ENCODE measurements around the gene PHLDA2.

Gene PHLDA2

GRCh38 chr11:2952290-2952689 lies 23.1 kb upstream of the PHLDA2 start:
- Mint-ChIP-seq H3K4me3 (no peak overlapping the region), H3K27me3 (no peaks in the 10 kb centered on the region), H3K9me3 (no peaks in the 10 kb centered on the region), H3K36me3 (peaks cover 80% of the 10 kb centered on the region), H3K4me1 (no peaks in the 10 kb centered on the region), H3K27ac (no peak overlapping the region)
- ATAC-seq = no peak

- no peak for ATAC-seq
- Mint-ChIP-seq H3K4me3 (no peak overlapping the region), H3K27me3 (no peaks in the 10 kb centered on the region), H3K9me3 (no peaks in the 10 kb centered on the region), H3K27ac (no peak overlapping the region), H3K4me1 (peaks cover 3% of the 10 kb centered on the region), H3K36me3 (peaks cover 77% of the 10 kb centered on the region)
Measured at GRCh38 chr11:2951231-2952110, 22.3 kb upstream of the PHLDA2 start.

- Mint-ChIP-seq H3K27ac (no peak overlapping the region), H3K4me3 (no peak overlapping the region), H3K36me3 (peaks cover 77% of the 10 kb centered on the region), H3K9me3 (no peaks in the 10 kb centered on the region), H3K27me3 (no peaks in the 10 kb centered on the region), H3K4me1 (peaks cover 10% of the 10 kb centered on the region)
- no peak for ATAC-seq
Measured at GRCh38 chr11:2950825-2951224, 21.6 kb upstream of the PHLDA2 start.

- ATAC-seq = no peak
- H3K36me3 Mint-ChIP-seq = peaks cover 79% of the 10 kb centered on the region
Measured at GRCh38 chr11:2949920-2950319, 20.7 kb upstream of the PHLDA2 start.

GRCh38 chr11:2947744-2948143 lies 18.5 kb upstream of the PHLDA2 start:
- Mint-ChIP-seq H3K4me1 (peaks cover 12% of the 10 kb centered on the region), H3K9me3 (no peaks in the 10 kb centered on the region), H3K36me3 (peaks cover 74% of the 10 kb centered on the region), H3K4me3 (no peak overlapping the region), H3K27me3 (no peaks in the 10 kb centered on the region), H3K27ac (no peak overlapping the region)
- ATAC-seq = no peak

More at GRCh38 chr11:2949920-2950319, 20.7 kb upstream of the PHLDA2 start:
- Mint-ChIP-seq H3K4me3 (no peak overlapping the region), H3K27ac (no peak overlapping the region), H3K4me1 (peaks cover 12% of the 10 kb centered on the region), H3K27me3 (no peaks in the 10 kb centered on the region), H3K9me3 (no peaks in the 10 kb centered on the region)

- no peak overlapping the region for H3K4me3 Mint-ChIP-seq
- no peaks in the 10 kb centered on the region for H3K27me3 Mint-ChIP-seq
- peaks cover 56% of the 10 kb centered on the region for H3K36me3 Mint-ChIP-seq
- H3K27ac Mint-ChIP-seq = peak overlapping the region; percentile 35
- H3K9me3 Mint-ChIP-seq = no peaks in the 10 kb centered on the region
- ATAC-seq = no peak
- H3K4me1 Mint-ChIP-seq = peaks cover 12% of the 10 kb centered on the region
Measured at GRCh38 chr11:2945757-2946287, 16.6 kb upstream of the PHLDA2 start.

GRCh38 chr11:2945031-2945756 lies 16.0 kb upstream of the PHLDA2 start:
- Mint-ChIP-seq H3K27ac (peak overlapping the region; percentile 35), H3K4me1 (peaks cover 12% of the 10 kb centered on the region), H3K36me3 (peaks cover 53% of the 10 kb centered on the region), H3K27me3 (no peaks in the 10 kb centered on the region), H3K4me3 (no peak overlapping the region), H3K9me3 (no peaks in the 10 kb centered on the region)
- ATAC-seq = no peak

GRCh38 chr11:2944530-2944929 lies 15.3 kb upstream of the PHLDA2 start:
- Mint-ChIP-seq H3K36me3 (peaks cover 50% of the 10 kb centered on the region), H3K9me3 (peaks cover 3% of the 10 kb centered on the region), H3K4me1 (peaks cover 12% of the 10 kb centered on the region), H3K27me3 (no peaks in the 10 kb centered on the region), H3K27ac (no peak overlapping the region), H3K4me3 (no peak overlapping the region)
- no peak for ATAC-seq

GRCh38 chr11:2943711-2944118 lies 14.5 kb upstream of the PHLDA2 start:
- Mint-ChIP-seq H3K27ac (no peak overlapping the region), H3K9me3 (peaks cover 6% of the 10 kb centered on the region), H3K4me3 (no peak overlapping the region), H3K36me3 (peaks cover 49% of the 10 kb centered on the region), H3K27me3 (no peaks in the 10 kb centered on the region), H3K4me1 (peaks cover 12% of the 10 kb centered on the region)
- no peak for ATAC-seq

GRCh38 chr11:2942872-2943710 lies 13.9 kb upstream of the PHLDA2 start:
- Mint-ChIP-seq H3K4me3 (no peak overlapping the region), H3K9me3 (peaks cover 12% of the 10 kb centered on the region), H3K36me3 (peaks cover 49% of the 10 kb centered on the region), H3K27ac (no peak overlapping the region), H3K4me1 (peaks cover 12% of the 10 kb centered on the region), H3K27me3 (no peaks in the 10 kb centered on the region)
- ATAC-seq = no peak

- no peak overlapping the region for H3K27ac Mint-ChIP-seq
- no peak for ATAC-seq
- no peaks in the 10 kb centered on the region for H3K27me3 Mint-ChIP-seq
- H3K4me1 Mint-ChIP-seq = peaks cover 12% of the 10 kb centered on the region
- no peak overlapping the region for H3K4me3 Mint-ChIP-seq
- peaks cover 48% of the 10 kb centered on the region for H3K36me3 Mint-ChIP-seq
- peaks cover 19% of the 10 kb centered on the region for H3K9me3 Mint-ChIP-seq
Measured at GRCh38 chr11:2942447-2942846, 13.2 kb upstream of the PHLDA2 start.

GRCh38 chr11:2940921-2941821 lies 12.0 kb upstream of the PHLDA2 start:
- Mint-ChIP-seq H3K4me1 (peaks cover 5% of the 10 kb centered on the region), H3K27me3 (no peaks in the 10 kb centered on the region), H3K9me3 (peaks cover 20% of the 10 kb centered on the region), H3K27ac (no peak overlapping the region), H3K4me3 (no peak overlapping the region), H3K36me3 (peaks cover 42% of the 10 kb centered on the region)
- ATAC-seq = peak; percentile 49

- no peaks in the 10 kb centered on the region for H3K27me3 Mint-ChIP-seq
- peak; percentile 64 for ATAC-seq
- no peak overlapping the region for H3K27ac Mint-ChIP-seq
- no peak overlapping the region for H3K4me3 Mint-ChIP-seq
- H3K4me1 Mint-ChIP-seq = no peaks in the 10 kb centered on the region
- H3K9me3 Mint-ChIP-seq = peaks cover 20% of the 10 kb centered on the region
- peaks cover 34% of the 10 kb centered on the region for H3K36me3 Mint-ChIP-seq
Measured at GRCh38 chr11:2940147-2940920, 11.1 kb upstream of the PHLDA2 start.
